Mesodermal cell (in vitro differentiated cells): ENCODE data around the gene OGFRL1.
A peak's percentile ranks its signal among the peaks of the same experiment; 100 is the strongest.

Experiments
- H3K27ac ChIP-seq: 2 replicates; pipeline ENCODE4 v1.7.0; 2013; ENCODE audit warnings: mild to moderate bottlenecking, low read depth, low read length, moderate library complexity; ENCODE audit not compliant: severe bottlenecking
- H3K36me3 ChIP-seq: 2 replicates; pipeline ENCODE4 v1.7.1; 2013; ENCODE audit warnings: mild to moderate bottlenecking, low read length, moderate library complexity; ENCODE audit not compliant: control insufficient read depth, insufficient read depth
- H3K4me1 ChIP-seq: one replicate; pipeline ENCODE4 v1.7.1; 2013; ENCODE audit warnings: mild to moderate bottlenecking, low read length; ENCODE audit not compliant: insufficient read depth, control insufficient read depth, poor library complexity, severe bottlenecking
- H3K4me3 ChIP-seq: 2 replicates; pipeline ENCODE4 v1.7.0; 2013; ENCODE audit warnings: low read length, control low read depth, mild to moderate bottlenecking; ENCODE audit not compliant: insufficient read depth, poor library complexity, severe bottlenecking; ENCODE audit errors: extremely low read depth
- H3K9me3 ChIP-seq: 2 replicates; pipeline ENCODE4 v1.7.1; 2013; ENCODE audit warnings: mild to moderate bottlenecking, low read length, moderate library complexity; ENCODE audit not compliant: control insufficient read depth
- WGBS, 2 experiments: methylation state at CpG; one replicate each; pipeline ENCODE4 v1.1.5; 2013; ENCODE audit warnings: missing lambda C conversion rate in 2 of 2; ENCODE audit not compliant: insufficient coverage in 2 of 2; 5-methylcytosine and 5-hydroxymethylcytosine counted together

The OGFRL1 gene

DNA sequence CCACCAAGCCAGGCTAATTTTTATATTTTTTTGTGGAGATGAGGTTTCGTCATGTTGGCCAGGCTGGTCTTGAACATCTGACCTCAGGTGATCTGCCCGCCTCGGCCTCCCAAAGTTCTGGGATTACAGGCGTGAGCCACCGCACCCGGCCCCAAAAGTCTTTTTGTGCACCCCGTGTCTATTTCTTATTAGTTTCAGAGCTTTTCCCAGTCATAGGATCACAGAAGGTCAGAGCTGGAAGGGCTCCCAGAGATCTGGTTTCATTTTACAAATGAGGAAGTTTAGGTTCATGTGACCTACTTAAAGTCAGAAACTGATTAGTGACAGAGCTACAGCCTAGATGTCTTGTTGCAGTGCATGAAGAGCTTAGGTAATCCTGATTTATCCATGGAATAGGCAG, 1.6 kb upstream of the OGFRL1 start:
- Histone ChIP-seq H3K36me3 (no peaks in the 10 kb centered on the region), H3K4me3 (no peak overlapping the region), H3K27ac (no peak overlapping the region), H3K4me1 (peaks cover 5% of the 10 kb centered on the region), H3K9me3 (no peaks in the 10 kb centered on the region)
- WGBS, 2 experiments, result 92 to 97% methylated on average over 7 of the region's 7 CpGs

- Histone ChIP-seq H3K4me3 (peak overlapping the region; percentile 57), H3K9me3 (no peaks in the 10 kb centered on the region), H3K36me3 (no peaks in the 10 kb centered on the region), H3K27ac (no peak overlapping the region), H3K4me1 (peaks cover 5% of the 10 kb centered on the region)
- WGBS, 2 experiments, result 46% methylated on average over 3 of the region's 5 CpGs; no CpG with 5 or more reads in 1 of the 2 experiments
Observed at GRCh38 chr6:71287926-71288227, 734 bp upstream of the OGFRL1 start.

DNA sequence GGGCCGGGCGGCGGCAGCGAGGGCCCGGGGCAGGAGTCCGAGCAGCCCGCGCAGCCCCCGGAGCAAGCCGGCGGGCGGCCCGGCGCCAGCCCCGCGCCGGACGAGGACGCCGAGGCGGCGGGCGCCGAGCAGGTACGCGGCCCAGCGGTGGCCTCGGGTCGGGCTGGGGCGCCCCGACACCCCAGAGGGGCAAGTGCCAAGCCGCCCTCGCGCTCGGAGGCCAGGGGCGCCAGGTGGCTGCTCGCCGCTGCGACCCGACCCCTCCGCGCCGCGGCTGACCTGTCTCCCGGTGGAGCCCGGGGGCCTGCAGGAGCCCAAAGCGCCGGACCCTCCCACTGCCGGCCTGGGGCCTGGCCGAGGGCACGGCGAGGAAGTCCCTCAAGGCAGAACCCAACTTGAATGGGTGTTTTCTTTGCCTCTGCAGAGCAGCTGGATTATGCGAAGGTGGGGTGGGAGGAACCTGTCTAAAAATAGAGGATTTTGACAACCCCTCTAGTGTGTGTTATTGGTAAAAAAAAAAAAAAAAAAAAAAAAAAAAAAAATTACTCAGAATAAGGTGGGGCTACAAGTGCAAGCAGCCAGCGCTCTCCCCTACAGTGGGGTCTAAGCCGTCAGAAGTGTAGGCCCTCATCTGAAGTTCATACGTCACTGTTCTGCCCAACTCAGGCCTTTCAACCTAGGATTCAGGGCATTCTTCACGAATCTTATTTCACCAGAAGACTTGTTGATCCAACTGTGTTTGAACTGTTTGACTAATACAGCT, 609 bp downstream of the OGFRL1 start:
- Histone ChIP-seq H3K4me1 (peaks cover 11% of the 10 kb centered on the region), H3K27ac (no peak overlapping the region), H3K36me3 (peaks cover 8% of the 10 kb centered on the region), H3K9me3 (no peaks in the 10 kb centered on the region), H3K4me3 (peak overlapping the region; percentile 57)
- WGBS, 2 experiments, result 3 to 4% methylated on average over 24 to 52 of the region's 57 CpGs

GRCh38 chr6:71289802-71290175, 1.2 kb downstream of the OGFRL1 start:
- no peaks in the 10 kb centered on the region for H3K9me3 ChIP-seq
- H3K4me3 ChIP-seq, result peak overlapping the region; percentile 57
- no peak overlapping the region for H3K27ac ChIP-seq
- 88 to 89% methylated on average over 3 to 4 of the region's 5 CpGs for WGBS, 2 experiments
- peaks cover 12% of the 10 kb centered on the region for H3K4me1 ChIP-seq
- peaks cover 11% of the 10 kb centered on the region for H3K36me3 ChIP-seq

DNA sequence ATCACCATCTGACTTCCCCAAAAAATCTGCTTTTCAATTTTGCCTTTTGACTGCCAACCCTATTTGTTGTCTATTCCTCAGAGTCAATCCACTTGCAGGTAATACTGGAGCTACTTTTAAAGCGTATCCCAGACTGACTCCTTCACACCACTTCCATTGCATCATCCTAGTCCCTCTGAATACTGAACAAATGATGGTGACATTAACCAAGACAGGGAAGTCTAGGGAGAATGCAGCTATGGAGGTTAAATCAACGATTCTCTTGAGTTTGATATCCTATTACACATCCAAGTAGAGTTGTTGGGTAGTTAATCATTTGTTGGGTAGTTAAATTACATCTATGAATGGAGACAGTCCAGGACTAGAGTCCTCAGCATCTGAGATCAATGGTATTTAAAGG, 2.0 kb downstream of the OGFRL1 start:
- Histone ChIP-seq H3K4me3 (no peak overlapping the region), H3K27ac (no peak overlapping the region), H3K4me1 (peaks cover 16% of the 10 kb centered on the region), H3K9me3 (no peaks in the 10 kb centered on the region), H3K36me3 (peaks cover 19% of the 10 kb centered on the region)
- 100% methylated on average over 1 of the region's 2 CpGs; no CpG with 5 or more reads in 1 of the 2 experiments for WGBS, 2 experiments

DNA sequence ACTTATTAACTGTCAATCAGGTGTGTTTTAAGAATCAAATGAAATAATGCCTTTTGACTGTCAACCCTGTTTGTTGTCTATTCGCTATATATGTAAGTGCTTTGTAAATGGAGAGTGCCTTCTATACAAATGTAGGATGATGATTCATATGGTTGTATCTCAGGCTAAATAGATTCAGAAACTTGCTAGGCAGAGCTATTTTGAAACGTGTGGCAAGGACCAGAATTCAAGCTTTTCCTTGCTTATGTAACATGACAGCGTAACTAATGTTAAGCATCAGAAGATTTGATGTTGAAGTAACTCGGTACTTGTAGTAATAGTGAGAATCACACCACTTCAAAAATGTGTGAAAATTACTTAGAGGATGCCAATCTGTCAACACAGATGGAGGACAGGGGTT, 3.4 kb downstream of the OGFRL1 start:
- Histone ChIP-seq H3K4me3 (no peak overlapping the region), H3K4me1 (peaks cover 16% of the 10 kb centered on the region), H3K9me3 (no peaks in the 10 kb centered on the region), H3K27ac (no peak overlapping the region), H3K36me3 (peaks cover 28% of the 10 kb centered on the region)
- WGBS, 2 experiments, result 74 to 86% methylated on average over 2 to 3 of the region's 4 CpGs

- Histone ChIP-seq H3K27ac (no peak overlapping the region), H3K4me3 (no peak overlapping the region), H3K9me3 (no peaks in the 10 kb centered on the region), H3K4me1 (peaks cover 16% of the 10 kb centered on the region), H3K36me3 (peaks cover 29% of the 10 kb centered on the region)
- 20 to 57% methylated on average over 1 of the region's 1 CpG for WGBS, 2 experiments
Observed at GRCh38 chr6:71294121-71294523, 5.5 kb downstream of the OGFRL1 start.

GRCh38 chr6:71298459-71298858, 9.8 kb downstream of the OGFRL1 start:
- Histone ChIP-seq H3K9me3 (no peaks in the 10 kb centered on the region), H3K4me1 (peaks cover 10% of the 10 kb centered on the region), H3K27ac (no peak overlapping the region), H3K36me3 (peaks cover 40% of the 10 kb centered on the region), H3K4me3 (no peak overlapping the region)
- no CpG with 5 or more reads among the region's 1 CpG for WGBS, 2 experiments

- Histone ChIP-seq H3K4me1 (peaks cover 4% of the 10 kb centered on the region), H3K36me3 (peaks cover 32% of the 10 kb centered on the region), H3K4me3 (no peak overlapping the region), H3K27ac (no peak overlapping the region), H3K9me3 (no peaks in the 10 kb centered on the region)
Observed at GRCh38 chr6:71299541-71300470, 11.2 kb downstream of the OGFRL1 start.

- H3K27ac ChIP-seq, result no peak overlapping the region
- no peaks in the 10 kb centered on the region for H3K9me3 ChIP-seq
- H3K36me3 ChIP-seq, result peaks cover 24% of the 10 kb centered on the region
- no peaks in the 10 kb centered on the region for H3K4me1 ChIP-seq
- no peak overlapping the region for H3K4me3 ChIP-seq
- 100% methylated on average over 2 of the region's 4 CpGs for WGBS, 2 experiments
Observed at GRCh38 chr6:71300561-71301168, 12.1 kb downstream of the OGFRL1 start.
